Stimulated activated effector memory CD8-positive, alpha-beta T cell treated with anti-CD3 and anti-CD28 coated beads, Interleukin-12 subunit alpha, Interleukin-12 subunit beta, amount 100 ng/mL, for 72 hours (primary cell): ENCODE results near the gene SYT8.
"Not testable (repeated sequence)": the region's sequence is repeated elsewhere in the genome, so short reads cannot be mapped to it uniquely, and the experiment has no call there.

ENCODE experiments used
- ATAC-seq: fragments of 150-1000 bp; cut with Tn5 transposase; 2 replicates; pipeline ENCODE4 v1.10.0; 2021
- DNase-seq, 2 donors: peaks; one replicate each; pipeline ENCODE4 v3.0.0; 2021 to 2022; ENCODE audit warnings: low spot score in 2 of 2
- H3K27ac Mint-ChIP-seq: one replicate; pipeline ENCODE4 v1.8.0; 2022; ENCODE audit warnings: mild to moderate bottlenecking, mixed read lengths
- H3K36me3 Mint-ChIP-seq: one replicate; pipeline ENCODE4 v1.8.0; 2022; ENCODE audit warnings: mild to moderate bottlenecking, mixed read lengths
- H3K4me1 Mint-ChIP-seq: one replicate; pipeline ENCODE4 v1.8.0; 2022; ENCODE audit warnings: mixed read lengths
- H3K4me3 Mint-ChIP-seq: one replicate; pipeline ENCODE4 v1.8.0; 2022; ENCODE audit warnings: mild to moderate bottlenecking, mixed read lengths
- H3K9me3 Mint-ChIP-seq: one replicate; pipeline ENCODE4 v1.8.0; 2022; ENCODE audit warnings: mixed read lengths

Gene SYT8

GRCh38 chr11:1866226-1866625 is 31.4 kb downstream of the SYT8 start:
- Mint-ChIP-seq H3K4me3 (no peak overlapping the region), H3K9me3 (no peaks in the 10 kb centered on the region), H3K4me1 (peaks cover 42% of the 10 kb centered on the region), H3K27ac (peak overlapping the region; percentile 40), H3K36me3 (peaks cover 74% of the 10 kb centered on the region)
- ATAC-seq (no peak), DNase-seq (no peak)

- peak overlapping the region; percentile 40 for H3K27ac Mint-ChIP-seq
- no peak for ATAC-seq
Observed at GRCh38 chr11:1866776-1867175, 32.0 kb downstream of the SYT8 start.

GRCh38 chr11:1867381-1867780 is 32.6 kb downstream of the SYT8 start:
- Mint-ChIP-seq H3K27ac (peak overlapping the region; percentile 40), H3K4me1 (peaks cover 54% of the 10 kb centered on the region), H3K4me3 (peak overlapping the region; percentile 15), H3K9me3 (no peaks in the 10 kb centered on the region), H3K36me3 (peaks cover 86% of the 10 kb centered on the region)
- DNase-seq, result no peak
- ATAC-seq, result no peak

More at GRCh38 chr11:1866776-1867175, 32.0 kb downstream of the SYT8 start:
- Mint-ChIP-seq H3K36me3 (peaks cover 80% of the 10 kb centered on the region), H3K9me3 (no peaks in the 10 kb centered on the region), H3K4me1 (peaks cover 48% of the 10 kb centered on the region), H3K4me3 (peak overlapping the region; percentile 15)
- no peak for DNase-seq

- peaks cover 93% of the 10 kb centered on the region for H3K36me3 Mint-ChIP-seq
- H3K9me3 Mint-ChIP-seq, result no peaks in the 10 kb centered on the region
- peak overlapping the region; percentile 15 for H3K4me3 Mint-ChIP-seq
- ATAC-seq, result no peak
- peak overlapping the region; percentile 93 for H3K27ac Mint-ChIP-seq
- peaks cover 61% of the 10 kb centered on the region for H3K4me1 Mint-ChIP-seq
- no peak for DNase-seq
Observed at GRCh38 chr11:1868056-1868635, 33.4 kb downstream of the SYT8 start.

- H3K27ac Mint-ChIP-seq, result peak overlapping the region; percentile 93
Observed at GRCh38 chr11:1868636-1869291, 34.0 kb downstream of the SYT8 start.

GRCh38 chr11:1869427-1870325 is 34.9 kb downstream of the SYT8 start:
- H3K4me3 Mint-ChIP-seq, result peak overlapping the region; percentile 69
- peaks cover 68% of the 10 kb centered on the region for H3K4me1 Mint-ChIP-seq
- DNase-seq (no peak), ATAC-seq (no peak)
- peaks cover 91% of the 10 kb centered on the region for H3K36me3 Mint-ChIP-seq
- H3K9me3 Mint-ChIP-seq, result no peaks in the 10 kb centered on the region
- peak overlapping the region; percentile 93 for H3K27ac Mint-ChIP-seq

More at GRCh38 chr11:1868636-1869291, 34.0 kb downstream of the SYT8 start:
- peak overlapping the region; percentile 69 for H3K4me3 Mint-ChIP-seq
- peaks cover 99% of the 10 kb centered on the region for H3K36me3 Mint-ChIP-seq
- DNase-seq (no peak), ATAC-seq (no peak)
- H3K9me3 Mint-ChIP-seq, result no peaks in the 10 kb centered on the region
- peaks cover 68% of the 10 kb centered on the region for H3K4me1 Mint-ChIP-seq

- ATAC-seq (peak; percentile 1), DNase-seq (no peak)
- H3K4me3 Mint-ChIP-seq, result peak overlapping the region; percentile 69
- peaks cover 89% of the 10 kb centered on the region for H3K36me3 Mint-ChIP-seq
- peak overlapping the region; percentile 93 for H3K27ac Mint-ChIP-seq
- H3K9me3 Mint-ChIP-seq, result no peaks in the 10 kb centered on the region
- peaks cover 71% of the 10 kb centered on the region for H3K4me1 Mint-ChIP-seq
Observed at GRCh38 chr11:1870326-1870696, 35.5 kb downstream of the SYT8 start.

GRCh38 chr11:1870721-1871466 is 36.1 kb downstream of the SYT8 start:
- DNase-seq (no peak), ATAC-seq (peak; percentile 69)
- Mint-ChIP-seq H3K27ac (peak overlapping the region; percentile 93), H3K4me1 (peaks cover 74% of the 10 kb centered on the region), H3K4me3 (peak overlapping the region; percentile 69), H3K9me3 (no peaks in the 10 kb centered on the region), H3K36me3 (peaks cover 89% of the 10 kb centered on the region)

GRCh38 chr11:1871531-1871930 is 36.7 kb downstream of the SYT8 start:
- Mint-ChIP-seq H3K4me3 (peak overlapping the region; percentile 69), H3K4me1 (peaks cover 74% of the 10 kb centered on the region)
- no peak for DNase-seq

GRCh38 chr11:1872267-1872985 is 37.6 kb downstream of the SYT8 start:
- no peaks in the 10 kb centered on the region for H3K9me3 Mint-ChIP-seq
- H3K4me1 Mint-ChIP-seq, result peaks cover 71% of the 10 kb centered on the region
- H3K27ac Mint-ChIP-seq, result peak overlapping the region; percentile 93
- H3K4me3 Mint-ChIP-seq, result no peak overlapping the region
- ATAC-seq (no peak), DNase-seq (no peak)
- peaks cover 84% of the 10 kb centered on the region for H3K36me3 Mint-ChIP-seq

More at GRCh38 chr11:1871531-1871930, 36.7 kb downstream of the SYT8 start:
- Mint-ChIP-seq H3K27ac (peak overlapping the region; percentile 93), H3K36me3 (peaks cover 89% of the 10 kb centered on the region), H3K9me3 (no peaks in the 10 kb centered on the region)
- ATAC-seq, result no peak

GRCh38 chr11:1873048-1873812 is 38.4 kb downstream of the SYT8 start:
- peaks cover 83% of the 10 kb centered on the region for H3K36me3 Mint-ChIP-seq
- peak overlapping the region; percentile 93 for H3K27ac Mint-ChIP-seq
- H3K4me3 Mint-ChIP-seq, result no peak overlapping the region
- DNase-seq (no peak), ATAC-seq (no peak)
- H3K9me3 Mint-ChIP-seq, result no peaks in the 10 kb centered on the region
- H3K4me1 Mint-ChIP-seq, result peaks cover 69% of the 10 kb centered on the region

GRCh38 chr11:1873813-1874150 is 39.0 kb downstream of the SYT8 start:
- not testable (repeated sequence) for ATAC-seq, DNase-seq, H3K9me3 Mint-ChIP-seq, H3K4me3 Mint-ChIP-seq
- Mint-ChIP-seq H3K4me1 (peaks cover 63% of the 10 kb centered on the region), H3K27ac (peak overlapping the region; percentile 93), H3K36me3 (peaks cover 81% of the 10 kb centered on the region)

- H3K27ac Mint-ChIP-seq, DNase-seq, H3K9me3 Mint-ChIP-seq, ATAC-seq, H3K4me3 Mint-ChIP-seq: not testable (repeated sequence)
- Mint-ChIP-seq H3K36me3 (peaks cover 81% of the 10 kb centered on the region), H3K4me1 (peaks cover 56% of the 10 kb centered on the region)
Observed at GRCh38 chr11:1874441-1875092, 39.8 kb downstream of the SYT8 start.
